ENCODE measurements around the gene CDCA5.

DNA sequence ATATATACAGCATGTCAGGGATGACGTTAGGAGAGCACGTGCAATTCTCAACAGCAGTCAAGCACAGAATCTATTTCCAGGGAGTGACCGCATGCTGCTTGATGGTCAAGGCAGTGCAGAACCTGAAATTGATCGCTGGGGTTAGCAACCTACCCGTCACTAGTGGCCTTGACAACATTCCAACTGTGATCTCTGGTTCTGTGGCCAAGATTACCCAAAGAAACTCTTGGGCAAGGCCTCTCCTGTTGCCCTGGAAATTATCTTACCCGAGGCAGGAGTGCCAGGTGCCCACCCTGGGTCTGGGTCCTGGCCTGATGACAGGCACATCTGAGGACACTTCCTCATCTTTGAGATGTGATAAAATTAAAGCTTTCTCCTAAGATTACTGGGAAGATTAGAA, 30.0 kb upstream of the CDCA5 start:
- TF ChIP-seq PBX3 (IDR thresholded peaks at IDR 0.05) (no peak), MXI1 (IDR thresholded peaks at IDR 0.05; ENCODE audit: low read depth, low read length) (no peak)

All from SK-N-SH (cell line).